ENCODE measurements around the gene B3GNT4.
"Not testable (repeated sequence)": the region's sequence is repeated elsewhere in the genome, so short reads cannot be mapped to it uniquely, and the experiment has no call there.

Gene B3GNT4

DNA sequence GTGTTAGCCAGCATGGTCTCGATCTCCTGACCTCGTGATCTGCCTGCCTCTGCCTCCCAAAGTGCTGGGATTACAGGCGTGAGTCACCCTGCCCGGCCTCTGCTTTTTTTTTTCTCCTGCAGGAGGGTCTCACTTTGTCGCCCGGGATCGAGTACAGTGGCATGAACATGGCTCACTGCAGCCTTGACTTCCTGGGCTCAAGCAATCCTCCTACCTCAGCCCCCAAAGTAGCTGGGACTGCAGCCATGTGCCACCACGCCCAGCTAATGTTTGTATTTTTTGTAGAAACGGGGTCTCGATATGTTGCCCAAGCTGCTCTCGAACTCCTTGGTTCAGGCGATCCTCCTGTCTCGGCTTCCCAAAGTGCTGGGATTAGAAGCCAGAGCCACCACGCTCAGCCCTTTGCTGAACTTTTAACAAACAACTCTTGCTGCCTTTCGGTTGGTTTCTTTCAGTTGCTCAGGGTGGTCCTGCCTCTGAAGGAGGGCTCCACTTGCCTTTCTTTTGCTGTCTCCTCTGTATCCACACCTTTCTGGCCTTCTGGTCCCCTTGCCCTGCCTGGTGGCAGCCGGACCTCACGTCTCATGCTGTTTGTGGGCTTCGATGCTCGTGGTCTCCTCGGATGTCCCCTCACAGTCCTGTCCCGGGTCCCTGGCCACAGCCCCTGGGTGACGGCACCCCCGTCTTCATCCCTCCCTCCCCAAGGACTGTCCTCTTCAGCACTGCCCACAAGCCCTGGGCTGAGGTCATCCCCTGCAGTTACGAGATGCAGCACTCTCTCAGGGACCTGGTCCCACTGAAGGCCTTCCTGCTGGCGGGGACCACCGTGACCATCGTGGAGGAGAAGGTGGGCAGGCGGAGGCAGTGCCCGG lies 3.8 kb upstream of the B3GNT4 start:
- peaks cover 8% of the 10 kb centered on the region for H3K36me3 Mint-ChIP-seq (ENCODE audit: low read depth)
- H3K4me1 Mint-ChIP-seq: peaks cover 30% of the 10 kb centered on the region
- DNase-seq: no peak
- no peak overlapping the region for H3K4me3 Mint-ChIP-seq
- H3K9me3 Mint-ChIP-seq: peaks cover 14% of the 10 kb centered on the region
- no peak overlapping the region for H3K27ac Mint-ChIP-seq
- TF ChIP-seq, protein P1, sequence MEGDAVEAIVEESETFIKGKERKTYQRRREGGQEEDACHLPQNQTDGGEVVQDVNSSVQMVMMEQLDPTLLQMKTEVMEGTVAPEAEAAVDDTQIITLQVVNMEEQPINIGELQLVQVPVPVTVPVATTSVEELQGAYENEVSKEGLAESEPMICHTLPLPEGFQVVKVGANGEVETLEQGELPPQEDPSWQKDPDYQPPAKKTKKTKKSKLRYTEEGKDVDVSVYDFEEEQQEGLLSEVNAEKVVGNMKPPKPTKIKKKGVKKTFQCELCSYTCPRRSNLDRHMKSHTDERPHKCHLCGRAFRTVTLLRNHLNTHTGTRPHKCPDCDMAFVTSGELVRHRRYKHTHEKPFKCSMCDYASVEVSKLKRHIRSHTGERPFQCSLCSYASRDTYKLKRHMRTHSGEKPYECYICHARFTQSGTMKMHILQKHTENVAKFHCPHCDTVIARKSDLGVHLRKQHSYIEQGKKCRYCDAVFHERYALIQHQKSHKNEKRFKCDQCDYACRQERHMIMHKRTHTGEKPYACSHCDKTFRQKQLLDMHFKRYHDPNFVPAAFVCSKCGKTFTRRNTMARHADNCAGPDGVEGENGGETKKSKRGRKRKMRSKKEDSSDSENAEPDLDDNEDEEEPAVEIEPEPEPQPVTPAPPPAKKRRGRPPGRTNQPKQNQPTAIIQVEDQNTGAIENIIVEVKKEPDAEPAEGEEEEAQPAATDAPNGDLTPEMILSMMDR (IDR thresholded peaks at IDR 0.05): no peak
- H3K27me3 Mint-ChIP-seq (ENCODE audit: low read depth, poor library complexity): peaks cover 31% of the 10 kb centered on the region

DNA sequence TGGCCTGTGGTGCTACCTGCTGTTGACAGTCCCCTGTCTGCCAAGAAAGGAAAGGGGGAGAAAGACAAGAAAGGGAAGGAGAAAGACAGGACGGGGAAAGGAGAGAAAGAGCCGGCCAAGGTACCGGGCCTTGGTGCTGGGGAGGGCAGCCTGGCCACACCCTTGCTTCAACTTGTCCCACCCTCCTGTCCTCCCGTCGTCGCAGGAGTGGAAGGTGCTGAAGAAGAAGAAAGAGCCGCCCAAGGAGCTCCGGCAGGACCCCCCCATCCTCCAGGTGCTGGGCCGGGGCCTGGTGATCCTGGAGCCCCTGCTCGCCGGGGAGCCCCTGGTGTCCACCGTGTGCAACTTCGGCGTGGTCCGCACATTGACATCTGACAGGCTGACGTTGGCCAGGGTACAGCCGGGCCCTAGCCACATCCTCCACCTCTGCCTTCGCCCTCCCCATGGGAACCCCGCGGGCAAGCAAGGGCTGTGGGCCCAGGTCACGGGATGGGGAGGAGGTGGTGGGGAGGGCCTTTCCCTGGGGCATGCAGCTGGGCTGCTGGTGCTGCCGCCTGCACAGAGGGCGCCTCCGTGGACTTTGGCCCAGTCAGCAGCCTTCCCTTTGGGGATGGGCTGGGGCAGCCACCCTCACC lies 2.9 kb upstream of the B3GNT4 start:
- Mint-ChIP-seq H3K4me1 (peaks cover 37% of the 10 kb centered on the region), H3K9me3 (peaks cover 6% of the 10 kb centered on the region), H3K4me3 (no peak overlapping the region), H3K36me3 (ENCODE audit: low read depth) (peaks cover 5% of the 10 kb centered on the region), H3K27ac (no peak overlapping the region), H3K27me3 (ENCODE audit: low read depth, poor library complexity) (peaks cover 40% of the 10 kb centered on the region)
- no peak for DNase-seq
- TF ChIP-seq, protein P1 (IDR thresholded peaks at IDR 0.05): peak; percentile 28

DNA sequence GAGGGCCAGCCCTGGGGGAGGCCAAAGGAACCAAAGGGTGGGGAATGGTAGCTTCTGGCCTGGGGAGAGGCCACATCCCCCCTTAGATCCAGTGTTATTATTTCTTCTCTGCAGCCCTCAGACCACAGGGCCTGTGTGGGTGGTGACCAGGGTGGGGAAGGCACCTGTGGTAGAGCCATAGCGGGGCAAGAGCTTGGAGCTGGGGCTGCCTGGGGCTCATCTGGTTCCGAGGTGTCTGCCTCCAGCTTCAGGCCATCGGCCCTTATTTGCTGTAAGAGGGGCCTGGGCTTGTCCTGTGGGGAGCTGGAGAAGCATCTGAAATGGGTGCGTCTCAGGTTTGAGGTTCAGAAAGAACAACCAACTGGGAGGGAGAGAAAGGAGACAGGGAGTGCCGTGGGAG lies 2.1 kb upstream of the B3GNT4 start:
- Mint-ChIP-seq H3K27me3 (ENCODE audit: low read depth, poor library complexity) (peaks cover 47% of the 10 kb centered on the region), H3K4me1 (peaks cover 37% of the 10 kb centered on the region), H3K36me3 (ENCODE audit: low read depth) (no peaks in the 10 kb centered on the region), H3K4me3 (no peak overlapping the region), H3K27ac (no peak overlapping the region), H3K9me3 (no peaks in the 10 kb centered on the region)
- no peak for DNase-seq
- TF ChIP-seq, protein P1 (IDR thresholded peaks at IDR 0.05): no peak

DNA sequence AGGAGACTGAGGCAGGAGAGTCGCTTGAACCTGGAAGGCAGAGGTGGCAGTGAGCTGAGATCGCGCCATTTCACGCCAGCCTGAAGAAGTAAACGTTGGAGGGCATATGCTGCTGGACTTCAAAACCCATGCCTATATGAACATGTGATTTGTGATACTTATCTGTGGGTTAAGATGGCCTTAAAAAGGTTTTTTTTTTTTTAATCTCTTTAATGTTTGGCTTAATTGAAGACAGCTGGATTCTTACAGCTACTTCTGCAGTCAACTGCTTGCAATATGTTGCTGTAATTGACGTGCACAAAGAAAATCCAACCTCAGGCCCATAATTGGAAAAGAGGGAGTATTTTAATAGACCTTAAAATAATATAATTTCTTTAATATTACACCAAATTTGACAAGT lies 1.5 kb upstream of the B3GNT4 start:
- peaks cover 52% of the 10 kb centered on the region for H3K27me3 Mint-ChIP-seq (ENCODE audit: low read depth, poor library complexity)
- TF ChIP-seq, protein P1 (IDR thresholded peaks at IDR 0.05): no peak
- H3K36me3 Mint-ChIP-seq (ENCODE audit: low read depth): no peaks in the 10 kb centered on the region
- no peak overlapping the region for H3K27ac Mint-ChIP-seq
- H3K9me3 Mint-ChIP-seq: no peaks in the 10 kb centered on the region
- no peak for DNase-seq
- H3K4me3 Mint-ChIP-seq: no peak overlapping the region
- peaks cover 31% of the 10 kb centered on the region for H3K4me1 Mint-ChIP-seq

DNA sequence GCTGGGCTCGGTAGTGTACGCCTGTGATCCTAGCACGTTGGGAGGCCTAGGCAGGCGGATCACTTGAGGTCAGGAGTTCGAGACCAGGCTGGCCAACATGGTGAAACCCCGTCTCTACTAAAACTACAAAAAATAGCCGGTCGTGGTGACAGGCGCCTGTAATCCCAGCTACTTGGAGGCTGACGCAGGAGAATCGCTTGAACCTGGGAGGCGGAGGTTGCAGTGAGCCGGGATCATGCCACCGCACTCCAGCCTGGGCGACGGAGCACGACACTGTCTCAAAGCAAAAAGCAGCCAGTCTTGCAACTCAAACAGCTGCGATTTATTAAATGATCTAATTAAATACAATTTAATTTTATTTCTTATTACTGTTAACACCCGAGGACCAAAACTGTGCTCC lies 698 bp upstream of the B3GNT4 start:
- Mint-ChIP-seq H3K4me1 (peaks cover 23% of the 10 kb centered on the region), H3K27me3 (ENCODE audit: low read depth, poor library complexity) (peaks cover 52% of the 10 kb centered on the region), H3K4me3 (peak overlapping the region; percentile 83)
- DNase-seq; H3K36me3 Mint-ChIP-seq (ENCODE audit: low read depth); H3K9me3 Mint-ChIP-seq; H3K27ac Mint-ChIP-seq: not testable (repeated sequence)

DNA sequence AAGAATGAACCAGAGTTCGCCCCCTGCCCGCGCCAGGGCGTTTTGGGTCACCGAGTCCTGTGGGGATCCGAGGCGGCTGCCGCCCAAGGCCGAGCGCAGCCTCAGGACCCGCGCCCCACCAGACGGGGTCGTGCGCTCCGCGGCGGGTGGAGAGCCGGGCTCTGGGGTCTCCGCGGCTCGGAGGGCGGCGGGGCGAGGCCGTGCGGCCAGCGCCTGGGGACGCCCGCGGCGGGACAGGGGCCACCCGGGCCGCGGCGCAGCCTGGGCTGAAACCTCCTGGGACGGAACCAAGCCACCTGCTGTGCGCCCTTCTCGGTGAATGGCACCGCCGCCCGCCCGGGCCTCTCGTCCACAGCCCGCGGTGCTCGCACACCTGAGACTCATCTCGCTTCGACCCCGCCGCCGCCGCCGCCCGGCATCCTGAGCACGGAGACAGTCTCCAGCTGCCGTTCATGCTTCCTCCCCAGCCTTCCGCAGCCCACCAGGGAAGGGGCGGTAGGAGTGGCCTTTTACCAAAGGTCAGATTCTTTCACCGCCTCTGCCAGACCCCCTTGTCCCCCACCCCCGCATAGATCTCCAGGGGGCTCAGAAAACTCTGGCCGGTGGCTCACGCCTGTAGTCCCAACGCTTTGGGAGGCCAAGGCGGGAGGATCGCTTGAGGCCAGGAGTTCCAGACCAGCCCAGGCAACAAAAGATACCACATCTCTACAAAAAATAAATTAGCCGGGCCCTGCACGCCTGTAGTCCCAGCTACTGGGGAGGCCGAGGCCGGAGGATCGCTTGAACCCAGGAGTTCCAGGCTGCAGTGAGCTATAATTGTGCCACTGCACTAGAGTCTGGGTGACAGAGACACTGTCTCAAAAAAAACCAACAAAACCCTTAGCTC lies 901 bp downstream of the B3GNT4 start:
- Mint-ChIP-seq H3K36me3 (ENCODE audit: low read depth) (peaks cover 19% of the 10 kb centered on the region), H3K9me3 (no peaks in the 10 kb centered on the region), H3K27ac (no peak overlapping the region), H3K4me3 (peak overlapping the region; percentile 78), H3K4me1 (peaks cover 17% of the 10 kb centered on the region), H3K27me3 (ENCODE audit: low read depth, poor library complexity) (peaks cover 52% of the 10 kb centered on the region)
- peak; percentile 41 for DNase-seq
- TF ChIP-seq, protein P1 (IDR thresholded peaks at IDR 0.05): no peak
